ENCODE data around the gene TMEM131L. TPM values are rescaled to one million over a fixed set of nuclear protein-coding genes. Genes with fewer than 3 reads are reported as not detected.

The TMEM131L gene
- total RNA-seq, 1 experiment from 2014 or later: 19.7 TPM

- Histone ChIP-seq H3K9me3 (ENCODE audit: control insufficient read depth in 1 of 2, insufficient read depth in 1 of 2, low read depth in 1 of 2, low read length in 2 of 2) (no peaks in the 10 kb centered on the region), H3K27me3 (ENCODE audit: insufficient read depth, low read length) (no peaks in the 10 kb centered on the region), H3K36me3 (ENCODE audit: control insufficient read depth in 1 of 2, insufficient read depth in 2 of 2, low read length in 2 of 2) (0 out of 4 replicates have a peak, but pooled peaks cover 9 to 10% of the 10 kb centered on the region in 2 experiments), H3K9me2 (ENCODE audit: insufficient read depth) (no peaks in the 10 kb centered on the region), H3K27ac (ENCODE audit: low read depth, low read length) (no peak overlapping the region), H3K4me3 (replicated peaks in 1 of 2; ENCODE audit: low read depth in 1 of 2, low read length in 2 of 2) (no peak overlapping the region), H2AFZ (ENCODE audit: low read depth, low read length, poor library complexity, severe bottlenecking) (no peak overlapping the region), H4K20me1 (ENCODE audit: insufficient read depth) (no peaks in the 10 kb centered on the region), H3K4me2 (ENCODE audit: low read length) (no peak overlapping the region), H3K9ac (ENCODE audit: low read length) (no peak overlapping the region), H3K79me2 (ENCODE audit: insufficient read depth, low read length) (no peaks in the 10 kb centered on the region), H3K4me1 (ENCODE audit: control insufficient read depth in 1 of 2, insufficient read depth in 2 of 2, low read length in 2 of 2) (peaks cover 0 to 9% of the 10 kb centered on the region in 2 experiments; a peak in 2 of 4 replicates)
- ChIA-PET CTCF (no interaction called here), POLR2A (no interaction called here), RAD21 (ENCODE audit: low non-redundant PET in 1 of 2, low total read pairs in 2 of 2, uncharacterized antibody in 2 of 2, unreplicated experiment in 2 of 2) (no interaction called here)
- DNase-seq (ENCODE audit: low read depth, low spot score): no peak
- intact Hi-C loops (cut with micrococcal nuclease): no loop called here
- BruUV-seq (replicated peaks): no TSS peak
- no peak for ATAC-seq
- TF ChIP-seq, protein P1, sequence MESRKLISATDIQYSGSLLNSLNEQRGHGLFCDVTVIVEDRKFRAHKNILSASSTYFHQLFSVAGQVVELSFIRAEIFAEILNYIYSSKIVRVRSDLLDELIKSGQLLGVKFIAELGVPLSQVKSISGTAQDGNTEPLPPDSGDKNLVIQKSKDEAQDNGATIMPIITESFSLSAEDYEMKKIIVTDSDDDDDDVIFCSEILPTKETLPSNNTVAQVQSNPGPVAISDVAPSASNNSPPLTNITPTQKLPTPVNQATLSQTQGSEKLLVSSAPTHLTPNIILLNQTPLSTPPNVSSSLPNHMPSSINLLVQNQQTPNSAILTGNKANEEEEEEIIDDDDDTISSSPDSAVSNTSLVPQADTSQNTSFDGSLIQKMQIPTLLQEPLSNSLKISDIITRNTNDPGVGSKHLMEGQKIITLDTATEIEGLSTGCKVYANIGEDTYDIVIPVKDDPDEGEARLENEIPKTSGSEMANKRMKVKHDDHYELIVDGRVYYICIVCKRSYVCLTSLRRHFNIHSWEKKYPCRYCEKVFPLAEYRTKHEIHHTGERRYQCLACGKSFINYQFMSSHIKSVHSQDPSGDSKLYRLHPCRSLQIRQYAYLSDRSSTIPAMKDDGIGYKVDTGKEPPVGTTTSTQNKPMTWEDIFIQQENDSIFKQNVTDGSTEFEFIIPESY (IDR thresholded peaks at IDR 0.05; ENCODE audit: extremely low read depth, insufficient replicate concordance, low read length): no peak
- TF ChIP-seq ZFX (IDR thresholded peaks at IDR 0.05) (no peak), EGR1 (IDR thresholded peaks at IDR 0.05; ENCODE audit: low read depth) (no peak), CTCF (IDR thresholded peaks at IDR 0.05 in 2 of 3, conservative IDR thresholded peaks at IDR 0.05 in 1 of 3; ENCODE audit: borderline replicate concordance in 1 of 3, insufficient read depth in 1 of 3, low read depth in 2 of 3, low read length in 2 of 3) (no peak), FOSL1 (IDR thresholded peaks at IDR 0.05; ENCODE audit: low read depth) (no peak), RAD21 (IDR thresholded peaks at IDR 0.05; ENCODE audit: low read depth) (no peak), TCF7L2 (IDR thresholded peaks at IDR 0.05; ENCODE audit: borderline replicate concordance, extremely low read depth, insufficient read depth, insufficient read length) (no peak), ZNF274 (IDR thresholded peaks at IDR 0.05; ENCODE audit: low read depth, low read length) (no peak)
- TF ChIP-seq, protein P2, sequence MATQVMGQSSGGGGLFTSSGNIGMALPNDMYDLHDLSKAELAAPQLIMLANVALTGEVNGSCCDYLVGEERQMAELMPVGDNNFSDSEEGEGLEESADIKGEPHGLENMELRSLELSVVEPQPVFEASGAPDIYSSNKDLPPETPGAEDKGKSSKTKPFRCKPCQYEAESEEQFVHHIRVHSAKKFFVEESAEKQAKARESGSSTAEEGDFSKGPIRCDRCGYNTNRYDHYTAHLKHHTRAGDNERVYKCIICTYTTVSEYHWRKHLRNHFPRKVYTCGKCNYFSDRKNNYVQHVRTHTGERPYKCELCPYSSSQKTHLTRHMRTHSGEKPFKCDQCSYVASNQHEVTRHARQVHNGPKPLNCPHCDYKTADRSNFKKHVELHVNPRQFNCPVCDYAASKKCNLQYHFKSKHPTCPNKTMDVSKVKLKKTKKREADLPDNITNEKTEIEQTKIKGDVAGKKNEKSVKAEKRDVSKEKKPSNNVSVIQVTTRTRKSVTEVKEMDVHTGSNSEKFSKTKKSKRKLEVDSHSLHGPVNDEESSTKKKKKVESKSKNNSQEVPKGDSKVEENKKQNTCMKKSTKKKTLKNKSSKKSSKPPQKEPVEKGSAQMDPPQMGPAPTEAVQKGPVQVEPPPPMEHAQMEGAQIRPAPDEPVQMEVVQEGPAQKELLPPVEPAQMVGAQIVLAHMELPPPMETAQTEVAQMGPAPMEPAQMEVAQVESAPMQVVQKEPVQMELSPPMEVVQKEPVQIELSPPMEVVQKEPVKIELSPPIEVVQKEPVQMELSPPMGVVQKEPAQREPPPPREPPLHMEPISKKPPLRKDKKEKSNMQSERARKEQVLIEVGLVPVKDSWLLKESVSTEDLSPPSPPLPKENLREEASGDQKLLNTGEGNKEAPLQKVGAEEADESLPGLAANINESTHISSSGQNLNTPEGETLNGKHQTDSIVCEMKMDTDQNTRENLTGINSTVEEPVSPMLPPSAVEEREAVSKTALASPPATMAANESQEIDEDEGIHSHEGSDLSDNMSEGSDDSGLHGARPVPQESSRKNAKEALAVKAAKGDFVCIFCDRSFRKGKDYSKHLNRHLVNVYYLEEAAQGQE (IDR thresholded peaks at IDR 0.05; ENCODE audit: low read depth): no peak
Observed at GRCh38 chr4:153619811-153620210, 153.7 kb downstream of the TMEM131L start.
